Measurements from ENCODE around the gene NTM. TPM values are rescaled to one million over a fixed set of nuclear protein-coding genes. Genes with fewer than 3 reads are reported as not detected.

The NTM gene
- total RNA-seq, 2 donors from 2014 or later, result 19.1 to 44.7 TPM

GRCh38 chr11:132073787-132074186, 703.4 kb downstream of the NTM start:
- Histone ChIP-seq H3K27ac (peak overlapping the region in 1 of 2 donors; percentile 77), H3K4me3 (no peak overlapping the region), H3K4me1 (peaks cover 0 to 36% of the 10 kb centered on the region in 2 donors), H3K36me3 (no peaks in the 10 kb centered on the region), H3K27me3 (no peaks in the 10 kb centered on the region), H3K9me3 (no peaks in the 10 kb centered on the region)
- DNase-seq (ENCODE audit: low spot score), result no peak
- TF ChIP-seq, protein P1, sequence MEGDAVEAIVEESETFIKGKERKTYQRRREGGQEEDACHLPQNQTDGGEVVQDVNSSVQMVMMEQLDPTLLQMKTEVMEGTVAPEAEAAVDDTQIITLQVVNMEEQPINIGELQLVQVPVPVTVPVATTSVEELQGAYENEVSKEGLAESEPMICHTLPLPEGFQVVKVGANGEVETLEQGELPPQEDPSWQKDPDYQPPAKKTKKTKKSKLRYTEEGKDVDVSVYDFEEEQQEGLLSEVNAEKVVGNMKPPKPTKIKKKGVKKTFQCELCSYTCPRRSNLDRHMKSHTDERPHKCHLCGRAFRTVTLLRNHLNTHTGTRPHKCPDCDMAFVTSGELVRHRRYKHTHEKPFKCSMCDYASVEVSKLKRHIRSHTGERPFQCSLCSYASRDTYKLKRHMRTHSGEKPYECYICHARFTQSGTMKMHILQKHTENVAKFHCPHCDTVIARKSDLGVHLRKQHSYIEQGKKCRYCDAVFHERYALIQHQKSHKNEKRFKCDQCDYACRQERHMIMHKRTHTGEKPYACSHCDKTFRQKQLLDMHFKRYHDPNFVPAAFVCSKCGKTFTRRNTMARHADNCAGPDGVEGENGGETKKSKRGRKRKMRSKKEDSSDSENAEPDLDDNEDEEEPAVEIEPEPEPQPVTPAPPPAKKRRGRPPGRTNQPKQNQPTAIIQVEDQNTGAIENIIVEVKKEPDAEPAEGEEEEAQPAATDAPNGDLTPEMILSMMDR (IDR thresholded peaks at IDR 0.05), result no peak

GRCh38 chr11:132075447-132075846, 705.0 kb downstream of the NTM start:
- DNase-seq (ENCODE audit: low spot score), result no peak
- H3K4me3 ChIP-seq, result no peak overlapping the region

GRCh38 chr11:132077416-132077815, 707.0 kb downstream of the NTM start:
- no peaks in the 10 kb centered on the region for H3K36me3 ChIP-seq
- no peak overlapping the region for H3K27ac ChIP-seq
- TF ChIP-seq, protein P1 (IDR thresholded peaks at IDR 0.05), result no peak
- no peak for DNase-seq (ENCODE audit: low spot score)
- H3K9me3 ChIP-seq, result peaks cover 0 to under 1% of the 10 kb centered on the region in 2 donors
- H3K27me3 ChIP-seq, result no peaks in the 10 kb centered on the region
- no peak overlapping the region for H3K4me3 ChIP-seq
- peaks cover 0 to 25% of the 10 kb centered on the region in 2 donors for H3K4me1 ChIP-seq

More at GRCh38 chr11:132075447-132075846, 705.0 kb downstream of the NTM start:
- Histone ChIP-seq H3K9me3 (no peaks in the 10 kb centered on the region), H3K4me1 (peaks cover 0 to 36% of the 10 kb centered on the region in 2 donors), H3K27me3 (no peaks in the 10 kb centered on the region), H3K36me3 (no peaks in the 10 kb centered on the region), H3K27ac (no peak overlapping the region)
- TF ChIP-seq, protein P1 (IDR thresholded peaks at IDR 0.05), result no peak

DNA sequence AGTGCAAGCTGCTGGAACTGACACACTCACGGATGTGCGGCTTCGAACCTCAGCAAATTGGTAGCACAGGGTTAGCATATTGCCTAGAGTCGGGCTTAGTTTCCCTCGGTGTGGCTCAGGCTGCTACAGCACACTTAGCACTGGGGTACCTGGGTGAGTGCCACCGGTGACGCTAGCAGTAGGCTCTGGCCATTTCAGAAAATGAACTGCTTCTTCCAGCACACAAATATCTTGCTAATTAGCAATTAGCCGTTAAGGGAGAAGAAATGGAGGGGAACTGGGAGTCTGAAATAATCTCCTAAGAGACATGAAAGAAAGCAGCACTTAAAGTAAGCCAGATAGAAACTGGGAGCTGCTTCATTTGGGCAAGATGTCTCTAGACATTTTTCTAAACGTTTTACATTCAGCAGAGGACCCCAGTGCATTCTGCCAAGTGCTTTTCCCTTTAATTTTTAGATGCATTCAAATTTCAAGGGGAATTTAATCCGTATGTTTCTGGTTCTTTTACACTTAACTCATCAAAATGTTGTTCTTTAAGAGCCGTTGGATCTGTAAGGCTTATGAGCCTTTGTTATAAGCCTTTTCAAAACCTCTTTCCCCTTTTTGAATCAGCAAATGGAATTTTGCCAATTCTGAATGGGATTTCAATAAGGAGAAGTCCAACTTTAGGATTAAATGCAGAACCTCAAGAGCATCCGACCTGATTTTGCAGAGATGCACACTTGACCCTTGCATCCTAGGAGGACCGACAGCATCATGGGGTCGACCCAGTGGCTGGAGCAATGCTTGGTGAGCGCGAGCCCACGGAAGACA, 708.1 kb downstream of the NTM start:
- TF ChIP-seq, protein P1 (IDR thresholded peaks at IDR 0.05), result no peak
- no peak for DNase-seq (ENCODE audit: low spot score)
- no peak overlapping the region for H3K4me3 ChIP-seq

DNA sequence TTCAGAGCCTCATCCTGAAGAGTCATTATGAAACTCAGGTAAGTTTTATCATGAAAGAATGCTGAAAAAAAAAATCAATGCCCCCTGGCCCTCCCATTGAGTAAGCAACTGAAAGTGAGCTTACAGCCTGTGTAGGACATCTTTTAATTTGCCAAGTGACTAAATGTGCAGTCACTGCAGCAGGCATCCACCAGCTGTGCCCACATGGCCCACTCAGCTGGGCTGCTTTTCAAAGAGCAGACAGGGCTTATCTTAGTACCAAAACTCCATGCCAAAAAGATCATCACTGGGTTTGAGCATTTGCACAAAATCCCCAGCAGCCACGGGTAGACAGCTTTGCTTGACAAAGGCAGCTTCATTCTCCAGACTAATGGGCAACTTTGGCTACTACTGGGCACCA, 709.7 kb downstream of the NTM start:
- H3K4me1 ChIP-seq, result peaks cover 0 to 8% of the 10 kb centered on the region in 2 donors
- no peak overlapping the region for H3K27ac ChIP-seq
- DNase-seq (ENCODE audit: low spot score), result no peak
- H3K27me3 ChIP-seq, result no peaks in the 10 kb centered on the region
- H3K36me3 ChIP-seq, result no peaks in the 10 kb centered on the region
- TF ChIP-seq, protein P1 (IDR thresholded peaks at IDR 0.05), result no peak
- no peak overlapping the region for H3K4me3 ChIP-seq
- peaks cover 0 to 25% of the 10 kb centered on the region in 2 donors for H3K9me3 ChIP-seq

More for the DNA sequence above, 708.1 kb downstream of the NTM start:
- H3K4me1 ChIP-seq, result peaks cover 0 to 15% of the 10 kb centered on the region in 2 donors
- no peaks in the 10 kb centered on the region for H3K36me3 ChIP-seq
- no peaks in the 10 kb centered on the region for H3K27me3 ChIP-seq
- H3K9me3 ChIP-seq, result peaks cover 0 to 8% of the 10 kb centered on the region in 2 donors
- no peak overlapping the region for H3K27ac ChIP-seq
